Activated CD8-positive, alpha-beta memory T cell treated with anti-CD3 and anti-CD28 coated beads, Interleukin-2, amount 10 ng/mL, durations not matched to agents 7 days and 5 days (primary cell): Measurements from ENCODE around the gene OPALIN. TPM values are rescaled to one million over a fixed set of nuclear protein-coding genes. Genes with fewer than 3 reads are reported as not detected.

ENCODE experiments used
- ATAC-seq: fragments of 150-1000 bp; cut with Tn5 transposase; one replicate; pipeline ENCODE4 v1.10.0; 2021; ENCODE audit warnings: moderate library complexity
- CTCF ChIA-PET: fragments of 350-600 bp; sonication (Branson Sonifier 250); formaldehyde crosslinking; loops from one replicate; lab custom pipeline; 2021; ENCODE audit warnings: antibody characterized with exemption; lab: Charles Lee
- DNase-seq: peaks from one replicate; pipeline ENCODE4 v3.0.0-alpha.2; 2020
- H3K27ac Mint-ChIP-seq: one replicate; pipeline ENCODE4 v1.8.0; 2021; ENCODE audit warnings: mild to moderate bottlenecking, mixed read lengths
- H3K27me3 Mint-ChIP-seq: one replicate; pipeline ENCODE4 v1.8.0; 2021; ENCODE audit warnings: mixed read lengths
- H3K36me3 Mint-ChIP-seq: one replicate; pipeline ENCODE4 v1.8.0; 2021; ENCODE audit warnings: mild to moderate bottlenecking, mixed read lengths
- H3K4me1 Mint-ChIP-seq: one replicate; pipeline ENCODE4 v1.8.0; 2021; ENCODE audit warnings: mixed read lengths
- H3K4me3 Mint-ChIP-seq: one replicate; pipeline ENCODE4 v1.8.0; 2021; ENCODE audit warnings: mild to moderate bottlenecking, moderate library complexity, mixed read lengths
- H3K9me3 Mint-ChIP-seq: one replicate; pipeline ENCODE4 v1.8.0; 2022; ENCODE audit warnings: low read depth, mixed read lengths
- total RNA-seq, 2 experiments: library from RNA; stranded (reverse); gene quantifications; one replicate each; pipeline ENCODE4 v1.2.3, GENCODE V29; 2021

Gene OPALIN
- total RNA-seq, 2 experiments from 2014 or later, result not detected

DNA sequence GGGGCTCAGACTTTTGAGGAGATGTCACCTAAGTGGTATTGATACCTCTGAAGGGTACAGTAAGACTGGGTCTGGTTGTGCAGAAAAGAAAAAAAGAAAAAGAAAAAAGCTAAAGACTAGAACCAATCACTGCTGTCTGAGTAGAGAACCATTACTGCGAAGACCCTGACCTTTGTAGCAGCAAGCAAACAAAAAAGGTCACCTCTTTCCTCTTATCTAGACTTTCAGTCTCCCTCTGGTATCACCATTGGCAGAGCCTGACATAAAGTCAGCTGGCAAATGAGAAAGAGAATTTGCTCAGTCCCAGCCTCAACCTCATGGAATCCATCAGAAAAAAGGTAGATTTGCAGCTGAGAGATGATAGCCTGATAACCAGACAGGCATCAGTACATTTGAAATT lies 57.2 kb downstream of the OPALIN start:
- DNase-seq (no peak), ATAC-seq (no peak)
- peaks cover 80% of the 10 kb centered on the region for H3K27me3 Mint-ChIP-seq
- H3K27ac Mint-ChIP-seq, result no peak overlapping the region
- no peaks in the 10 kb centered on the region for H3K36me3 Mint-ChIP-seq
- H3K9me3 Mint-ChIP-seq, result no peaks in the 10 kb centered on the region
- H3K4me1 Mint-ChIP-seq, result peaks cover 5% of the 10 kb centered on the region
- CTCF ChIA-PET, result interaction anchor here (1.1 kb wide), 1 partner anchor 8 kb away, joined by 4 read pairs; no protein-coding TSS in a partner anchor
- H3K4me3 Mint-ChIP-seq, result no peak overlapping the region

DNA sequence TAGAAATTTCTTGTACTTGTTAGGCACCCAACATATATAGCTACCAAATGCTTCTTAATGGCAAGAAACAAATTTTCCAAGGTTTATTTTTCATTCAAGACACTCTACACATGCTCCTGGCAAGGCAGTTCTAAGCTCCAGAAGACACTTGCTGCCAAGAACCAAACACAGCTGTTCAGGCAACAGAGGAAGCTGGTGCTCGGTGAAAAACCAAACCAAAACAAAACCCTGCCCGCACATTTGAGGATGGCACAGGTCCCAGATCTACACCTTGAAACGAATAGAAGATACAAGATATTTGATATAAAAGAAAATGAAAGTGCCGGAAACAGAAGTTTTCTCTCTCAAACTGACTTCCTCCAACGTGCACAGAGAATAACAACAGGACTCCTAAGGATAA lies 59.4 kb downstream of the OPALIN start:
- H3K4me1 Mint-ChIP-seq, result peaks cover 11% of the 10 kb centered on the region
- no peak overlapping the region for H3K4me3 Mint-ChIP-seq
- no peaks in the 10 kb centered on the region for H3K36me3 Mint-ChIP-seq
- no peaks in the 10 kb centered on the region for H3K9me3 Mint-ChIP-seq
- H3K27ac Mint-ChIP-seq, result no peak overlapping the region
- ATAC-seq (no peak), DNase-seq (no peak)
- H3K27me3 Mint-ChIP-seq, result peaks cover 70% of the 10 kb centered on the region
- CTCF ChIA-PET, result interaction anchor here (0.9 to 2.3 kb wide), 3 partner anchors 41 to 282 kb away, joined by 3 to 8 read pairs (median 4); no protein-coding TSS in a partner anchor

DNA sequence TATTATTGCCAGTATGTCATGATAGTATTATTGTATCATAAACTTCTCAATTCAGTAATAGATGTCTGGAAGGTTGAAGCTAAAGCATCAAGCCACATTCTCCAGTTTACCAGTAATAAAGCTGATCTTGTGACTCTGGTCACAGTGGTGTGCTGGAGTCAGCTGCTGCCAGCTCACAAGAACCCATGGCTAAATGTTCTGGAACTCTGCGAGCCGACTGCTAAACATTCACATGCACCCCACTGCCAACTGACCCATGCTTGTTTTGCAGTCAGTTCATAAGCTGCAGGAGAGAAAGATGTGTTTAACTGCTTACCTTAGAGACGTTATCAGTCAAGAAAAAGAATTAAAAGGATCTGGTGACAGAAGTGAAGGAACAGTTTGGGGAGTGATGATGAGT lies 60.4 kb downstream of the OPALIN start:
- Mint-ChIP-seq H3K4me1 (peaks cover 11% of the 10 kb centered on the region), H3K27ac (no peak overlapping the region), H3K9me3 (no peaks in the 10 kb centered on the region), H3K36me3 (no peaks in the 10 kb centered on the region), H3K4me3 (no peak overlapping the region), H3K27me3 (peaks cover 70% of the 10 kb centered on the region)
- CTCF ChIA-PET, result interaction anchor here (1.0 to 2.3 kb wide), 3 partner anchors 19 to 281 kb away, joined by 3 to 8 read pairs (median 3); no protein-coding TSS in a partner anchor
- no peak for ATAC-seq
- DNase-seq, result no peak

- DNase-seq (no peak), ATAC-seq (no peak)
- CTCF ChIA-PET, result interaction anchor here (1.0 to 2.3 kb wide), 2 partner anchors 20 to 68 kb away, joined by 3 to 8 read pairs; no protein-coding TSS in a partner anchor
- Mint-ChIP-seq H3K36me3 (no peaks in the 10 kb centered on the region), H3K27ac (no peak overlapping the region), H3K9me3 (no peaks in the 10 kb centered on the region), H3K4me3 (no peak overlapping the region), H3K27me3 (peaks cover 72% of the 10 kb centered on the region), H3K4me1 (peaks cover 11% of the 10 kb centered on the region)
Measured at GRCh38 chr10:96297486-96297885, 61.3 kb downstream of the OPALIN start.

DNA sequence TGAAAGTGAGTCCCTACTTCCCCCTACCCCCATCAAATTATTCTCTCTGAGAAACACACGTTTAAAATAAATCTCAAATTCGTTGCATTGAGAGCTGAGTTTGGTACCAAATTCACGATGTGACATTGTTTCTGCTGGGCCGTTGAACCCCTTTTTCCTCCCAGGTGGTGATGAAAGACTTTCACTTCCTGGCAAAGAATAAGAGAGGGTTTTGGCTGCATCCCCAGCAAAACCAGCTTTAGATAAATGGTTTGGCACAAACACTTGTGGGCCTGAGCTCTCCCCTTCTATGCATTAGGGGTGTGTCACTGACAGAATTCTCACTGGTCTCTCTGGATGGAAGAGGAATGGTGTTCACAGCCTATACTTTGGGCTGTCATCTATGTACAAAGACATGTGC lies 63.3 kb downstream of the OPALIN start:
- no peak overlapping the region for H3K4me3 Mint-ChIP-seq
- CTCF ChIA-PET, result interaction anchor here (3.4 kb wide), 1 partner anchor 66 kb away, joined by 20 read pairs; no protein-coding TSS in a partner anchor
- H3K36me3 Mint-ChIP-seq, result no peaks in the 10 kb centered on the region
- peaks cover 11% of the 10 kb centered on the region for H3K4me1 Mint-ChIP-seq
- H3K27ac Mint-ChIP-seq, result no peak overlapping the region
- DNase-seq (no peak), ATAC-seq (no peak)
- H3K27me3 Mint-ChIP-seq, result peaks cover 72% of the 10 kb centered on the region
- H3K9me3 Mint-ChIP-seq, result no peaks in the 10 kb centered on the region

Other genes with a start within 250 kb of the OPALIN start
- 10 to 100 TPM; 17.3 to 19.2 TPM for gene ZNF518A, start 228.7 kb downstream of the OPALIN start, total RNA-seq
- gene BLNK, start 87.4 kb downstream of the OPALIN start, total RNA-seq, result not detected
- not detected for gene DNTT, start 54.6 kb downstream of the OPALIN start, total RNA-seq
- gene TLL2, start 154.9 kb upstream of the OPALIN start, total RNA-seq, result not detected
- gene TM9SF3, start 228.0 kb upstream of the OPALIN start, total RNA-seq, result 10 to 100 TPM; 61.4 to 71.3 TPM